ENCODE data around the gene CCDC17. TPM values are rescaled to one million over a fixed set of nuclear protein-coding genes. Genes with fewer than 3 reads are reported as not detected.

CCDC17 gene
- 1.9 TPM for total RNA-seq (ENCODE audit: insufficient read depth, low replicate concordance)

DNA sequence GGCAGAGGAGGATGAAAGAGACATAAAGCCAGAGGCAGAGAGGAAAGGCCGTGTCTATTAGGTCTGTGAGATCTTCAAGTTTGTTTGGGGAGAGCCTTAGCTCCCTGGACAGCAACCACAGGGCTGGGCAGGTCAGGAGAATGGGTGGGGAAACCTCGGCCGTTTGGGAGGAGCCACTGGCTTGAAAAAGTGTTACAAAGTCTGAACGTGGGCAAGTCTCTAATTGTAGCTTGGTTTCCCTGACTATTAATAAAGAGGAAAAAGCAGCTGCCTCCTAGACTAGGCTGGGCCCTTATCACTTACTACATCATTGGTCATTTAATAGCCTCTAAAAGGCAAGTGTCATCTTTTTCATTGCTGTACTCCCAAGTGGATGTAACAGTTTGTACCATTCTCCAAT lies at the start of gene CCDC17:
Gene CCDC17 (minus strand): TSS at position 83 of the 400 bp plus-strand sequence. CDS start 145 bp downstream, outside the sequence.
- DNase-seq (ENCODE audit: low spot score), result no peak

DNA sequence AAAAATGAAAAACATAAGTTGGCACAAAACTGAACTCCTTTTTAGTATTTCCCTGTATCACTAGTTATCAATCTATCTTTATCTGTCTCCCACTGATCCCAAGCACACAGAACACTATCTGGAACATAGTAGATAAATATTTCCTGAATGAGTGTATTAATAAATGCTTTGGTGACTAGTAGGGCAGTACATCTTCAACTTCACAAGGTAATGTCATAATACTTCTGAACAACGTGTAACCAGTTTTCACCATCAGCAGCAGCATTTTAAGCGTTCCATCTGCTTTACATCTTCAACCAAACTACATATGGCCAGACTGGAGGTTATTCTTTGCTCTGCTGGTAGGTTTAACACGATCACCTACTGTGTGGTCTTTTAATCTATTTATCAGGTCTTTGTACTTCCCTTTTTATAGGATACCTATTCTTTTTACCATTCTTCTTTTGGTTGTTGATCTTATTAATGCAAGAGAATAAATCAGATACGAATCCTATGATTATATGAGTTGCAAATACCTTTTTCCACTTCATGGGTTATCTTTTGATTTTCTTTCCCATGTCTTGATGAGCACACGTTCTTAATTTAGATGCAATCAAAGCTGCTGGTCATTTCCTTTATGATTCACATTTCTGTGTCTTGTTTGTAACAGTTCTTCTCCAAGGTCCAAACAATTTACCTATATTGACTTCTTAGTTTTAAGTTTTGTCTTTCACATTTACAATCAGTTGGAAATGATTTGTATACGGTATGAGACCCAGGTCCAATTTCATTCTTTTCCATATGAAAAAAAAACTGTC lies 46.2 kb upstream of the CCDC17 start:
- no peak for DNase-seq (ENCODE audit: low spot score)

DNA sequence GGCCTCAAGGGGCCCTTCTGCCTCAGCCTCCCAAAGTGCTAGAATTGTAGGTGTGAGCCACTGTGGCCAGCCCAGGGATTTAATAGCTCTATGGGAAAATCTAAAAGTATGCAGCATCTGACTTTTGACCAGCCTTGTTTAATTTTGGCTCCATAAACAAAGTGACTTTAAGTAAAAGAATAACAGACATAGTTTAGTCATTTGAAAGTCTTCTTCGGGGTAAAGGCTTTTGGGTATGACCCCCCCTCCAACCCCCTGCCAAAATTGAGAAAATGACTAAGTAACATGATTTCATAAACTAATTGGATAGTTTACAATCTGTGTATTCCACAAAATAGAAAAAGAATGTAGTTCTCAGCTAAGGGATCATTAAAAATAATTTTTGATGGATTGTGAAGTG lies 45.5 kb upstream of the CCDC17 start:
- DNase-seq (ENCODE audit: low spot score), result no peak

DNA sequence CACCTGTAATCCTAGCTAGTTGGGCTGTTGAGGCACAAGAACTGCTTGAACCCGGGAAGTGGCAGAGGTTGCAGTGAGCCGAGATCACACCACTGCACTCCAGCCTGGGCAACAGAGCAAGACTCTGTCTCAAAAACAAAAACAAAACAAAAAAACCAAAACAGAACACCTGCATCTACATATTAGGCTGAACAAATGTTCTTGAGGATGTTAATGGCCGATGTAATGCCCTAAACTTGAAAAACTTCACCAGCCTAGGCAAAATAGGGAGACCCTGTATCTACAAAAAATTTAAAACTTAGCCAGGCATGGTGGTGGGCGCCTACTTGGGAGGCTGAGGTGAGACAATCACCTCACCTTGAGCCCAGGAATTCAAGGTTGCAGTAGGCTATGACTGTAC lies 44.7 kb upstream of the CCDC17 start:
- no peak for DNase-seq (ENCODE audit: low spot score)

DNA sequence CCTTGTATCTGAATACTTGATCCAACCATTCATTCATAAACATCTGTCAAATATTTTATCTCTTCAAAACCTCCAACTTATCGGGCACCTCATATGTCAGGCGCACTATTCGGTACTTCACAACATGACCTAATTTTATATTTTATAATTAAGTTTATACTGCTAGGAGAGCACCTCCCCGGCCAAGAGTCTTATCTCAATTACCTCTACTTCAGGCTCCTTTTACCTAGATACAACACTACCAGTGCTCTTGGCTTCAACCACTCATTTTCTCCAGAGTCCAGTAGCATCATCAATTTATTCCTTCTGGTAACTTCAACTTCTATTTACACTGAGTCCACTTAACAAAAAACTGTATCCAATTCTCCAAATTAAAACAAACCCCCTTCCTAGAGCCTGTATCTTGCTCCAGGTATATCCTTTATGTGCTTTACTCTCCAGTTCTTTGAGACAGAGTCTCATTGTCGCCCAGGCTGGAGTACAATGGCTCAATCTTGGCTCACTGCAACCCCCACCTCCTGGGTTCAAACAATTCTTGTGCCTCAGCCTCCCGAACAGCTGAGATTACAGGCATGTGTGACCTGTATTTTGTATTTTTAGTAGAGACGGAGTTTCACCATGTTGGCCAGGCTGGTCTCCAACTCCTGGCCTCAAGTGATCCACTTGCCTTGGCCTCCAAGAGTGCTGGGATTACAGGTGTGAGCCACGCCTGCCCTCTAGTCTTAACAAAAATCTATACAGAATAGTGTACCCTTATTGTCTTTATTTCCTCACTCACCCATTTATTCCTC lies 43.7 kb upstream of the CCDC17 start:
- no peak for DNase-seq (ENCODE audit: low spot score)

DNA sequence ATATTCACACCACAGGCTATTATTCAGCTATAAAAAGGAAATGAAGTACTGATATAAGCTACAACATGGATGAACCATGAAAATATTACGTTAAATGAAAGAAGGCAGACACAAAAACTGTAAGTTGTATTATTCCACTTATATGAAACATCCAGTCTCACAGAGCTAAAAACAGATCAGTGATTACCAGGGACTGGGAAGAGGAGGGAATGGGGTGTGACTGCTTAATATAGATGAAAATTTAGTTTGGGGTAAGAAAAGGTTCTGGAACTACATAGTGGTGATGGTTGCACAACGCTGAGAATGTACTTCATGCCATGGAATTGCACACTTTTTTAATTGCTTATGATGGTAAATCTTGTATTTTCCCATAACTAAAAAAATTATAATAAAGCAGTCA lies 43.0 kb upstream of the CCDC17 start:
- no peak for DNase-seq (ENCODE audit: low spot score)

DNA sequence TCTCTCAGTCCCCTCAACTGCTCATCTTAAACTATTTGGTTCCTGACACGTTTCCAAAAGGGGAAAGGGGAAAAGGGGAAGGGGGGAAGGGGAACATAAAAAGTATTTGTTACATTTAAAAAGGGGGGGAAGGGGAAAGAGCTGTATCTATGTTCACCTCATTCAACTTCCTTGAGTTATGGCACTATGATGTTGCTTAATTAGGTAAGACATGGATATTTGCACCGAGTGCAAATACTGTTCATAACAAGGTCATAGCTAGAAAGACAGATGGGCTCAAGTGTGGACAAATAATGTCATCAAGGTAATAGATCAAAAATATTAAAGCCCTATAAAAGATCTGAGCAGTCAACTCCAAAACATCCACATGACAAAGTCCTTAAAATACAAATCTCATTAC lies 36.5 kb upstream of the CCDC17 start:
- DNase-seq (ENCODE audit: low spot score), result no peak

DNA sequence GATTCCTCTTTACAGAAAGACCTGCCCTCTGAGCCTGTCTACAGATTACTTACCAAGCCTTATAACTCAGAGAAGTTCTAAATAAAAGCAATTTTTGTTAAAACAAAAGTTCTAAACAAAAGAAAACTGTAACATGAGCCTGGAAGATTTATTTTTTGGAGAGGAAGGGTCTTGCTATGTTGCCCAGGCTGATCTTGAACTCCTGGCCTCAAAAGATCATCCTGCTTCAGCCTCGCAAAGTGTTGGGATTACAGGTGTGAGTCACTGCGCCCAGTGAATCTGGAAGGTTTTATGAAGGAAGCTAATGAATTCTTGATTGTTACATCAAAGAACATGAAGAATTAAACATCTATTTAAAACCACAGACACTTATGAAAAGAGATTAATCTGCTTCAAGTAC lies 35.4 kb upstream of the CCDC17 start:
- no peak for DNase-seq (ENCODE audit: low spot score)

DNA sequence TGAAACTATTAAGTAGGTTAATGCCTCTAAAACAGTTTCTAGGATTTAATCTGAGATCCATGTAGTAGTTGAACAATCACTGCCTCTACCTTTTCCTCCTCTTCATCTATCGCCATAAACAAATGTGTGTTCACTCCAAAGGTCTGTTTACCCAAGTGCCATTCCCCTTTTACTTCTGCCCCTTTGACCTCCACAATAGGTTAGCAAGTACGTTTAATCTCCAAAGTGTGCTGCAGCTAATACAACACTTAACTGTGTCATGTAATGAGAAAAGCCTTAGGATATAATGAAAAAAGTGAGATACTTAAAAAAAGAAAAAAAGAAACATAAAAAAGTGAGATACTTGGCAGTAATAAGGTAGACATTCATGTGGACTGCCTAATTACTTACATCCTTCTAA lies 34.3 kb upstream of the CCDC17 start:
- DNase-seq (ENCODE audit: low spot score), result no peak

DNA sequence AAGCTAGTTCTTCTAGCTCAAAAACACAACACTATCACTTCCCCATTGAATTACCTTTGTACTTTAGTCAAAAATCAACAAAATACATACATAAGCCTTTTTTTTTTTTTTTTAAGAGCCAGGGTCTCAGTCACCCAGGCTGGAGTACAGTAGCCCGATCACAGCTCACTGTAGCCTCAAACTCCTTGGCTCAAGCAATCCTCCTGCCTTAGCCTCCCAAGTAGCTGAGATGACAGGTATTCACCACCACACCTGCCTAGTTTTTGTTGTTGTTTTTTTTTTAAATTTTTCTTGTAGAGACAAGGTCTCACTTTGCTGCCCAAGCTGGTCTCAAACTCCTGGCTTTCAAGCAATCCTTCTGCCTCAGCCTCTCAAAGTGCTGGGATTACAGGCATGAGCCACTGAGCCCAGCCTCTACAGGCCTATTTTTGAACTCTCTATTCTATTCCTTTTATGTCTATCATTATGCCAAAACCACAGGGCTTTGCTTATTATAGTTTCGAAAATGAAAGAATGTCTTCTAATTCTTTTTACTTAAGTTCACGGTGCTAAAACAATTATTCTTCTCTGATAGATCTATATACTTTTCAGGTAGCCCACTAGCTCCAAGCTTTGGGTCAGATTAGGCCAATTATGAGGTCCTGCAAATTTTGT lies 32.8 kb upstream of the CCDC17 start:
- DNase-seq (ENCODE audit: low spot score), result no peak

DNA sequence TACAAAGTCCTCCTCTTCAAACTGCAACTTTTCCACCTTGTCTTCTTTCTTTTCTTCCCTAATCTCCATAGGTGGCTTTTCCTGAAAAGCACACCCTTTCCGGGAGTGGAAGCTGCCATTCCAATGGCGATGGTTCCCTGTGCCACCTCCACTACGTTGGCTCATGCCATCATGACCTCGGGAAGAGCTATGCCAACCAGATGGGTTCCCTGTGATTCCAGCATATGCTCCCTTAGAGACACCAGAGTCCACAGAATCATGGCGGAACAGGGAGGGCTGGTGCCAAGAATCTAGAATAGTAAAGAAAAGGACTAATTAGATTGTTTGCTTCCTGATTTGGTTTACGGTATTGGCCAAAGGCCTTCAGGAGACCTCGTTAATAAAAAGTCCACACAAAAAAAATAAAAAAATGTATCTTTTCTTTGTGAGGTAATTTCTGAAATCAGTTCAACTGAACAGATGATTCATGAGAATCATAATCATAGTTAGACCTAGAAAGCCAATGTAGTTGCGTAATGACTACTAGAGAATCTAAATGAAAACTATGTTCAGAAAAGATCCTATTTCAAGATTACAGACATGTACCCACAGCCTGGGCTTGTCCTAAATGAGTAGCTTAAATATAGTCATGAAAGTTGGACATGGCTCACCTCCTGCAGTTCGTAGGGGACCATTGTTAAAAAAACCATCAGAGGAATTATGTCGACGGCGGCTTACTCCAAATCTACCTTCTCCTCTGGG lies 30.9 kb upstream of the CCDC17 start:
- DNase-seq (ENCODE audit: low spot score), result no peak

DNA sequence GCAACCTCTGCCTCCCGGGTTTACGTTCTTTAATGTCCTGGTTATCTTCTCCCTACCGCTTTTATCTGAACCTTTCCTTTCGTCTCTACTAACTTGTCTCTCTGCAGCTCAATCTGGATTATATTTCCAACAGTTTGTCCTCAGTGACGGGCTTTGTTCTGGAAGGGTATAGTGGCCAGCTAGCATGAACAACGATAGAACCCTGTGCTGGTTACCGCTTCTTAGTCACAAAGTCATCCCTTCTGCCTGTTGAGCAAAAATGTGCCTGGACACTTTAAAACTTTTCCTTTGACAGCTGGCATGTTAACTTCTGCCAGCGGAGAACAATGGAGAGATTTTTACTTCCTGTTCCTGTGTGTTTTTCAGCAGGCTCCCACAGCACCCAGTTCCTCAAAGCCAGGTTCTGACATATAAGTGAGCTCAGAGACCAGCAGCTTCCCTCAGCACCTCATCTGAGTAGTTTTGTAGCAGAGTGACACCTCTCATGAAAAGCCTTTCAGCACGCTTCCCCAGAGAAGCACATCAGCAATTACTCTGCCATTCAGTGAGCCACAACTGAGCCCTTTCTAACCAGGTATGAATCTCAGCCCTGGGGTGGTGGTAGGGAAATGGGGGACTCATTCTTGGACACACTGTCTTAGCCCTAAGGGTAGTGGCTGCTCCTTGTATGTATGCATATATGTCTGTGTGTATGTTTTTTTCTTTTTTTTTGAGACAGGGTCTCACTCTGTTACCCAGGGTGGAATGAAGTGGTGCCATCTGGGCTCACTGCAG lies 23.6 kb upstream of the CCDC17 start:
- DNase-seq (ENCODE audit: low spot score), result peak; percentile 35

DNA sequence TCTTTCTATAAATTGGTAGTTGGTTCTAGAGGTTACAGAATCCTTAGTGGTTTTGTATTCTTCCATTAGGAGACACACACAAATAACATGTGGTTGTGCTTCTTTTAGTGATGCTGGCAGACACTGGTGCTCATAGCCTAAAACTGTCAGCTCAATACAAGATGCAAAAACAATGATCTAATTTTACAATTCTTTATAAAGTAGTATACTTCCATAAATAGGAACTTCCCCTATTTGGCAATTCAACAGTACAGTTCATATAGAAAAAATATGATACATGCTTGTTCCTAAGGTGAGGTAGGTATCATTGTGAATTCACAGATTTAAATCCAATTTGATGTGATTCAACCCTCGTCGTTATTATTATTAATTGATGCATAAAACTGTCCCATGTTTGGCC lies 20.8 kb upstream of the CCDC17 start:
- DNase-seq (ENCODE audit: low spot score), result no peak

DNA sequence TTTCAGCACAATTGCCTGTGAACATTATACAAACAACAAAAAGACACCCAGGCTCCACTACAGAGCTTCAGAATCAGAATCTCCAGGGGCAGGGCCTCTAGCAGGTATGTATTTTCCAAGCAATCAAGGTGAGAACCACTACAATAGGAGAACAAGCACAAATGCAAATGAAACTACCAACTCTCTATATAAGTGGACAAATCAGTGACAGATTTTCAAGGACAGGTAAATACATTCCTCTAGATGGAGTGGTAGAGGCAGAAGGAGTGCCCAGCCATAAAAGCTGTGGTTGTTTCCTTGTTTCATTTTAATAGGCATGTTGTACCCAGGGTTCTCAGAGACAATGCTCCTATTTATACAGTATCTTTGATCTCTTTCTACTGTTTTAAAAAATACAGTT lies 20.1 kb upstream of the CCDC17 start:
- no peak for DNase-seq (ENCODE audit: low spot score)

DNA sequence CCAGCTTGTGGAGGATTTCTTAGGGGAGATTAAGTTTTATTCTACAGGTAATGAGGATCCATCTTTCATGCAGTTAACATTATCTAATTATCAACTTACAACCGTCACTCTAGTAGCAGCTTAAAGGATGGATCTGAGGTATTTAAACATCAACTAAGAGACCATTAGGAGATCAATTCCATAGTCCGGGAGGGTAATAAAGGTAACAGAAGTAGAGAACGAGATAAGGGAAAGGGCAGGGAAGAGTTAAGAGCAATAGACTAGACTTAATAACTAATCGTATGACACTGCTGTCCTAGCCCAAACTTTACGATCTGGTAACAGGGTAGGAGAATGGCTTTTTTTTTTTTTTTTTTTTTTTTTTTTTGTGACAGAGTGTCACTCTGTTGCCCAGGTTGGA lies 19.5 kb upstream of the CCDC17 start:
- no peak for DNase-seq (ENCODE audit: low spot score)

DNA sequence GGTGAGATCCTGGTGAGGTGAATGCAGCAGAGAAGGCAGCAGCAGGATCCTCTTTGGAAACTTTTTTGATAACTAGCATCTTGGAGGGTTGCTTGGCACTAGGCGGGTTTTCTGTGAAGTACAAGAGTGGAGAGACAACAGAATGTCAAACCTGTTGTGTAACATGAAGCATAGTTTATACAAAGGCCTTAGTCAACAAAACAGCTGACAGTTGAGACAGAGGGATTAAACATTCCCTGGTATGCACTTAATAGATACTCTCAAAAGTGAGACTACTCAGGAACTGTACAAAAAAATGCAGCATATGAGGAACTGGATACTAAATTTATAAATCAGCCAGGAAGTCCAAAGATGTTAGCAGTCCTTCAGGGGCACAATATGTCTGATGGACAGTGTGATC lies 16.4 kb upstream of the CCDC17 start:
- no peak for DNase-seq (ENCODE audit: low spot score)

DNA sequence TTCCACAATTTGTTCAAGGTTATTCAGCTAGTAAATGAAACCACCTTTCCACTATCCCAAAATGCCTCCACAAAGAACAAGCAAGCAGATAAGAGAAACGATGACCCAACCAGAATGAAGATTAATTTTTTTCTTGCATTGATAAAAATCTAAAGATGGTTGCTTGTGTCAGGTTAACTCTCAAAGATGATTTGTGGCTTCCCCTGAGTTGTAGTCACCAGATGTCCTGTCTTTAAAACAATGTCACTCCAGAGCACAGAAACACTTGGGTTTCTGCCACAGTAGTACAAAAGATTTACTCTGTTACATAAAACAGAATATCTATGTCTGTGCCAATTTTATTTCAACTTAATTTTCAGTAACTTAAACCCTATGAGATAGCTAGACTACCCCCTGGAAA lies 11.4 kb upstream of the CCDC17 start:
- DNase-seq (ENCODE audit: low spot score), result no peak

DNA sequence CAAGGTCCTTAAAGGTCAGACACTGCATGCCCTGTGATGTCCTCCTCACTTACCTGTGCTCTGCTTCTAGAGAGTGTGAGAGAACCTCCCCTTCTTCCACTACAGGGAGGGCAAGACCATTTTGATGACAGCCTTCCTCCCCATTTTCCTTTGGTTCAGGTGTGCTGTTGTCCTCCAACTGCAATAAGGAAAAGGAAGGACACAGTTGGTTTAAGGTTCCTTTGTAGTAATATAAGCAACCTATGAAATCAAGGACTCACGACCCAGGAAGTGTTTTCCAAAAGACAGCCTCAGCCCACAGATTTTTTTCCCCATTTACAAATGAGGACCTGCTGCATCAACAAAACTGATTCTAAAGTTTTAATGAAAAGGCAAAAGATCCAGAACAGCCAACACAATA lies 6.6 kb upstream of the CCDC17 start:
- no peak for DNase-seq (ENCODE audit: low spot score)

DNA sequence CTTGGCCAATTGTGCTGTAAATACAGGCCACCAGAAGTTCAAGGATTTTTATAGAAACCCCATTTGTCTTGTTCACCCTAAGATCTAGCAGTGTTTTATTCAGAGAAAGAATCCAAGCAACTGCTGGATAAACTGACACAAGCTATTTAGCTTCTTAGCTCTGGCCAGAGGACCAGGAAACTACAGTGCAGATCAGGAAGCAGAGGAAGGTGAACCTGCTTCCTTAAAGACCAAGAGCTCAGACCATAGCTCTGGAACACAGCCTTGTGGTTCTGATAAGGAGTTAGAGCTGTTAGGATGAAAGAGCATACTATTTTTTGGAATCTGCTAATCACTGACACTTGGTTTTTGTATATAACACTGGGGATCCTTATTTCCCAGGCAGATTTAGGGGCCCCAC lies 5.2 kb upstream of the CCDC17 start:
- DNase-seq (ENCODE audit: low spot score), result peak; percentile 14

DNA sequence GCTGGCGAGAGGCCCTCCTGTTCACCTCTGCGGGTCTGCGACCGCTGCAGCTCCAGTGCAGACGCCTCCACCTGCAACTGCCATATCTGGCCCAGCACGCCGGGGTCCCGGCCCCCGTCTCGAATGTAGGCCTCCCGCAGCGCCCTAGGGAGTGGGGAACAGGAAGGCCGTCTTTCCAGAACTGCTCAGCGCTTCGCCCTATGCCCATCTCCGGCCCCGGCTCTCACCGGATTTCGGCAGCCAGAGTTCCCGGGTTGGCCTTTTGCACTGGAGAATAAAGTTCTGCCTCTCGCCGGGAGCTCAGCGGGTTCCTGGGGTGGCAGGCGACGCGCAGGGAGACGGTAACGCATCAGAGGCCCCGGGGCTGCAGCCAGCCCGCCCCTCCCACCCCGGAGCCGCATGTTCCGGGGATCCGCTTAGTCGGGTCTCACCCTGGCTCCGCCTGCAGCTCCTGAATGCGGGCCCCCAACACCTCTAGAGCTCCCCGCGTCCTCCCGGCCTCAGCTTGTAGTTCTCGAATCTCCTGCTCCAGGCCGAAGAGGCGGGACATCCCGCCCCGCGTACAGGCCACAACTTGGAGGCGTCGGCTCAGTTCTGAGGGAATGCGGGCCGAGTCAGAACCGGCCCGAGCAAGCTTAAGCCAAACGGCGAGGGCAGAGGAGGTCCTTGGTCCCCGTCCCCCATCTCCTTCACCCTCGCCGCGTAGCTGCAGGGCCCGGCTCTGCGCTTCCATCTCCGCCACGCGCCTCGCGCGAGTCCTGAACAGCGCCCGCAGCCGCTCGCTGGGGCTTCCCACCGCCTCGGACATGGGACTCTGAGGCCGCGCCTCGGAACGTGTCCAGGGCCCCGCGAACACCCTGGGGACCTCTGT lies 1.1 kb downstream of the CCDC17 start:
- peak; percentile 24 for DNase-seq (ENCODE audit: low spot score)

Measured in umbilical cord (tissue), 2 donors.